Measurements from ENCODE around the gene SLIT3.
A peak's percentile ranks its signal among the peaks of the same experiment; 100 is the strongest.

Gene SLIT3

DNA sequence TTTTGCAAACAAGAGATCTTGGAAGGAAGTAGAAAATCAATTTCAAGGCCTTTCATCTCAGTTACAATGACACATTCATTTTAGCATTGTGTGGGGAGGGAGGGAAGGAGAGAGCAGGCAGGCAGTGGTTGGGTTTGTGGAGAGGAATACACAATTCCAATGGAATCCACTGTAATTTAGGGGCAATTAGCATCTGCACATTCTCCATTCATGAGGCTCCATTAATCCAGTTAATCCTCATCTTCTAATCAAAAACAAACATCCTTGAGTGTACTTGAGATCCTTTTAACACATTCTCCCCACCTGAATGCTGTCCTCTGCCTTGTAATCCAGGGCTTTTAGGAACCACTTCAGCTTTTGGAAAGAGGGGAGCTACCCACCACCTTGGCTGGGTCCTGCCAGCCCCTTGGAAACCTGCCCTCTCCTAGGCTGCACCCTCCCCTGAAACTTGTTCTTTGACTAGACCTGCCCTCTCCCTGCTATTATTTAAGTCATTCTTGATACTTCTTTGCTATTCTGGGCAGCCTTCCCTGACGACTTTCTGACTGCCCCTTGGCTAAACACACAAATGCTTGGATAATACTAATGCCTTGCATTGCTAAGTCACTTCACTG, 271.2 kb downstream of the SLIT3 start:
- no peak for DNase-seq (ENCODE audit: low read depth)

DNA sequence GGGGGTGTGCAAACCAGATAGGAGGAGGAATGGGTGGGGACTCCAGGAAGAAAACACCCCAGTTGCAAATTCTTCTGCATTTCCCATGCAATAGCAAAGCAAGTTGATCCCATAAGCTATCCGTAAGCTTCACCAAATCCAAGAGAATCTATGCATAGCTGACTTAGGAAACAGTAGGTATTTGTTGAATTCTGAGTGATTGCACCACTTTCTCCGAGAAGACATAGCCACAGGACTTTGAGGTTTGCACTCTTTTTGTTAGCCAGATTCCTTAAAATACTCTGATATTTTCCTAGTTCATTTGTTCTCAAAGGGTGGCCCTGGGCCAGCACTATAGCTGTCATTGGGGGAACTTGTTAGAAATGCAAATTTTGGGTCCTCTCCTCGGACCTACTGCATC, 271.9 kb downstream of the SLIT3 start:
- DNase-seq (ENCODE audit: low read depth) = no peak

DNA sequence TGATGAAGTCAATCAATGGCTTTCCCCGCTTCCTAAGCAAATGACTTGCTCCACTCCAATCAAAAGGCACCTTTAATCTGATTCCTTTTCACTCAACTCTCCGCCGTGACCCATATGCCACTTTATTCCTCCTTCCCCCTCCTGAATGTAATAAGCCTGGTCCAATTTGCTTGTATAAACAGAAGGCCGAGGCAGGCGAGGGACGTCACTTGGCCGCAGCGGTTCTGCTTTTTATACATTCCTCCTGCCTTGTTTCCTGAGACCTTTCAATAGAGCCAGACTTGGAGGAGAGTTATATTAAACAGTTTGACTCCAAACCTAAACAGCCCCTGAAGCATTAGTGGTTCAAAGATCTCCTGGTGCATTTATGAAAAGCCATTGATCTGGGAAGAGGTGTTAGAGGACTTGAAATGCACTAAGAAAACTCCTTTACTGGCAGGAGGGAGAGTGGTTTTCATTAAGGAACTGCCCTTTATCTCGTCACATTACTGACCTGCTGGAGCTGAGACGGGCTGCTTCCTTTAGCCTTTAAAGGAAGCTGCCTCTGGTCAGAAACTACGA, 273.4 kb downstream of the SLIT3 start:
- no peak for DNase-seq (ENCODE audit: low read depth)

DNA sequence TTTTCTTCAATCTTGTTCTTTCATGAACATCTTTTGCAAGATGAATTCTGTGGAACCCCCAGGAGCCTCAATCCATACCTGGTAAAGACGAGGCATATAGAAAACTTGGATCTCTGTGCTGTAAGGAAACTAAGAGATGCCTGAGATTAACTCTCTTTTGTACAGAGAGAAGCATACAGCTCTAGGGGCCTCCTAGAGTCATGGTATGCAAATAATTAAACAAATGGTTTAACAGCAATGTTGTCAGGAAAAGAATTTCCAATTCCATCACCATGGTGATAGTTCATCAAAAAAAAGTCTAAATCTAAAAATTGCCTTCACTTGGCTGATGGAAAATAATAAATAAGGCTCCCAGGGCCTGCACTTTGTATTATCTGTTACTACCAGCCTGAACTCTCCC, 275.4 kb downstream of the SLIT3 start:
- no peak for DNase-seq (ENCODE audit: low read depth)

DNA sequence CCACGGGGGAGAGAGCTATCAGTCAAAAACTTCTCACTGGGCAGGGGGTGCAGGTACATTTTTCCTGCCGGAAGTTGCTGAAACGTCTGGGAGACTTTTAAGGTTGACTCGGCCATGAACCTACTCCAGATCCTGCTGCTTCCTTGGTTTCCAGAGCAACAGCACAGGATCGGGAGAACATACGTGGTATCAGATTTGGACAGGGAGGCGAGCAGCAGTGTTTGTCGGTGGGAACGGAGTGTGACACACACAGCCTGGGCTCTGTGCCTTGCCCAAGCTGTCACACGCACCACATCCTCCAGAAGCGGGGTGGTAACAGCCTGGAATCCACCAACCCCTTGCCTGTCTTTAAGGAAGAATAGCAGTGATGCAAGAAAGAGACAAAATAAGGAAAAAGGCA, 276.5 kb downstream of the SLIT3 start:
- no peak for DNase-seq (ENCODE audit: low read depth)

DNA sequence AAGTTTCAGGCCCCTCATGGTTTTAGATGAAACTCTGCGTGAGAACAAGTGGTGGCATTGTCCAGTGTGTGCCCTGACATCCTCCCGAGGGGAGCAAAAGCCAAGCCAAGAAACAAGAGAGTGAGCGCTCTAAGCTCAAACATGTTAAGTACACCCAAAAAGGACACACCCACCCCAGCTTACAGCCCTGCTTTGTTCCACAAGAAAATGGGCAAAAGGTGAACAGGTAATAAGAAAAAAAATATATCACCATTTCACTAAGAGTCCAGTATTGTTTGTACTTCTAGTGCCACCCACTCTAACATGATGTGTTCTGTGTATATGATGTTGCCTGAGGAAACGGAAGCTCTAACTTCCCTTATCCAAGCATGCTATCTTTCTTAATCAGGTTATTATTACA, 278.2 kb downstream of the SLIT3 start:
- no peak for DNase-seq (ENCODE audit: low read depth)

DNA sequence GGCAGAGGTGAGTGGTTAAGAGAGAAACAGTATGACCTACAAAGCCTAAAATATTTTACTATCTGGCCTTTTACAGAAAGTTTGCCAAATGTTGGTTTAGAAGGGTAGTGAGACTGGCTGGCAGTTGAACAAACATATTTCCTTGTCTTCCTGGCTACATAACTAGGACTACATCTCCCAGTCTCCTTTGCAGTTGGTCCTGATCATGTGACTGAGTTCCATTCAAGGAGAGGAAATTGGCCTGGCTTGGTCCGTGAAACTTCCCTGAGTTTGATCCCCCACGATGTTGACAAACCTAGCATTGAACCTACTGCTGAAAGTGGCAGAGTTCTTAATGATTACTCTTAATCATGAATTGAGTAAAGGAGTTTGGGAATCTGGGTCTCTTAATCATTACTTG, 280.8 kb downstream of the SLIT3 start:
- DNase-seq (ENCODE audit: low read depth) = no peak

DNA sequence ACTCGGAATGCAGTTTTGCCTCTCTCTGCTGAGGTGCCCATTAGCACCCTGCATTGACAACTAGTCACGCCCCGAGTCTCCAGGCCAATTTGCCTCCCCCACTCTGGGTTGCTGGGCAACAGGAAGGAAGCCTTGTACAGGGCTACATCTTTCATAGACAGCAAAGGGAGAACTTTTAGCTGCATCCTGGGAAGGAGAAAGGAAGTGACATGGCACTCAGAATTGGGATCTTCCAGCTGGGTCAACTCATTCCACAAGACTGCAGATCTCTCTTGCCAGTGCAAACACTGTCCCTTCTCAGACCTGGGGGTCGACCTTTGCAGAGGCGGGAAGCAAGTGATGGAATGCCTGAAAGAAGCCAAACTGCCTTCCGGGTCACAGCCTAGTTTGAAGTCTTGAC, 282.0 kb downstream of the SLIT3 start:
- no peak for DNase-seq (ENCODE audit: low read depth)

DNA sequence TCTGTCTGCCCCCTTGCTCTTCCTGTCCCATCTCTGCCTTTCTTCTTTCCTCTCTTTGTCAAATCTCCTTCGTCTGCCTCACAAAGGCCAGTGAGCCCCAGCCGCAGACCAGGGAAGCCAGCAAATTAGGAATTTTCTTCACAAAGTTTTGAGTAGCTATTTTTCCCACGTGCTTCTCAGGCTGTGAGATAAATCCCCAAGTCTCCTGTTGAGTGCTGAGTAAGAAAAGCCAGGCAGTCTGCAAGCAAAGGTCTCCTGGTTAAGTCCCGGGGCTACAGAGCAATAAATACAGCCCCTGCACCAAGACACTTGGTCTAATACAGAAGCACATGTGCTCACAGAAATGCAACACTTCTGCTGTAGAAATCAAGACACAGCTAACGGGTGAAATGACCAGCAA, 284.9 kb downstream of the SLIT3 start:
- DNase-seq (ENCODE audit: low read depth) = no peak

DNA sequence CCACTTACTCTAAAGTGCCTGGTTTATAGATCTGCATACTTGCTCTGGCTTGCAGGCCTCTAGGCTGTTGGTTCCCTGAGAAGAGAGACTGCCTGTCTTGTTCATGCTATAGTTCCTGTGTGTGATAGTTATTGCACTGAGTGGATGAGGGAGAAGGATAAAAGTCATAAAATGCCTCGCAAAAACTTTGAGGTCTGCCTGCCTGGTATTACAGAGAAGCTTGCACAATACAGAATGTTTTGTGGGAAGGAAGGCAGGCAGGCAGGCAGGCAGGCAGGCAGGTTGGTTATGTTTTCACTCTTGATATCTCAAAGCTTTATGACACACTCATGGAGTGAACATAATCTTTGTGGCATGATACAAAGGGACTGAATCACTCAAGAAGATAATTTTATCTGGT, 287.1 kb downstream of the SLIT3 start:
- DNase-seq (ENCODE audit: low read depth) = no peak

DNA sequence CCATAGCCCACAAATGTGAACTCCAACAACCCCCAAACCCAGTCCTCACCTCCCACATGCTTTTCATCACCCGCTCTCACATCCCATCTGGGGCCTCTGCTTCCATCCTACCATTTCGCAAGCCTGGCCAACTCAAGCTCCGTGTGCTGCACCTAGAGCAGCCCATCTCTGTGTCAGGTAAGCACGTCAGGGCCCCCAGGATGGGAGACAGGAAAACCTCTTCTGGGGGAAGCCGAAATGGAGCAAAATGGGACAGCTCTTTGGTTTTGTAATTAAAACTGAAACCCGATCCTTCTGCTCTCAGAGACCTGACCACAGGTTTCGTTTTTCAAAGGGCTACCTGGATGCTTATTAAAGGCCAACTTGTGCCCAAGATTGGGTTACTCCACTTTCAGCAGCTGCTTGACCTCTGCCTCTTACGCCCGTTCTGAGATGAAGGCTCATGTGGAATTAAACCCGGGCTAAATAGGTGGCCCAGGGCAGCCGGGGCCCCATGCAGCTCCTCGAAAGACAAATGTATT, 287.7 kb downstream of the SLIT3 start:
- DNase-seq (ENCODE audit: low read depth) = no peak

DNA sequence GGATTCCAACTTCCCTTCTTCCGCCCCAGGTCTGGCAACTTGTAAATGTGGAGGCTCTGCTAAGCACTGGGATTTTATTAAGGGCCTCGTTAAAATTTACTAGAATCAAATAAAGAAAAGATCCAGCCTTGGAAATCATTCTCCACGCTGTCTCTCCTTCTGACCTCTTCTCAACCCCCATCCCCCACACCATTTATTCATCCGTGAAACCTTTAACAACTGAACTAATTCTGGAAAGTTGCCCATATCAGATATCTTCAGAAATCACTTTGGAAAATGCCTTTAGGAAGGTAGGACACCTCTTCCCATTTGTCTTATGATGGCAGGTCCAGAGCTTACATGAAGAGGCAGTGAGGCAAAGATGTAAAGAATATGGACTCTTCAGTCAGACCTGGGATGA, 288.5 kb downstream of the SLIT3 start:
- no peak for DNase-seq (ENCODE audit: low read depth)

DNA sequence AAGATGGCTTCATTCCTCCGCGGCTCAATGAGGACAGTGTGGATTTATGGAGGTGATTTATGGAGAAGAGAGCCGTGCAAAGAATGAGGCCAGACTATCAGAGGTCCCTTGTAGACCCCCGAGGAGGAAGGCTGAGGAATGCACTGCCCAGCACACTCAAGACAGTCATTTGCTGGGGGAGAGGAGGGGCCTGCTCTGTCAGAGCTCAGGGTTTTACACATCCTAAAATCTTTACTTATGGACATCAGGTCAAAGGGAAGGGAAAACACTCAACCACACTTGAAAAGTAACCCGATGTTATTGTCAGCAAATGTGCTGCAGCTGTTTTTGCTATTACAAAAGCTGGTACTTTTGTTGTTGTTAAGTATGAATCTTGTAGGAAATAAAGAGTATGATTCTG, 289.5 kb downstream of the SLIT3 start:
- no peak for DNase-seq (ENCODE audit: low read depth)

DNA sequence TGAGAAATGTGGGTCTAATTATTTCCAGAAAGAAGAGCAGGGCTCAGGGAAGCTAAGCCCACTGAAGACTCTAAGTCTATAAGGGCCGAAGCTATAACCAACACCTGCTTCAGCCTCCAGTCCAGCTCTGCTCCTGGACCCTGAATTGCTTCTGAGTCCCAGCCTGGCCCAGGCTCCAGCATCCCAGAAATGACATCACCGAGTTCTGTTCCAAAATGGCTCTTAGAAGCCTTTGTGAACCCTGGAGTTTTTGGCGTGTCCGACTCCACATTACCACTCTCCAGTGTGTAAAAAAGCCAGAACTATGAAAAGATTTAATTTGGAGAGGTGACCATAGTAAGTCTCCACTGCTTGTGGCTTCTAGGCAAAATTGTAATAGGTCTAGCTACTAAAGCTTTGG, 289.9 kb downstream of the SLIT3 start:
- no peak for DNase-seq (ENCODE audit: low read depth)

DNA sequence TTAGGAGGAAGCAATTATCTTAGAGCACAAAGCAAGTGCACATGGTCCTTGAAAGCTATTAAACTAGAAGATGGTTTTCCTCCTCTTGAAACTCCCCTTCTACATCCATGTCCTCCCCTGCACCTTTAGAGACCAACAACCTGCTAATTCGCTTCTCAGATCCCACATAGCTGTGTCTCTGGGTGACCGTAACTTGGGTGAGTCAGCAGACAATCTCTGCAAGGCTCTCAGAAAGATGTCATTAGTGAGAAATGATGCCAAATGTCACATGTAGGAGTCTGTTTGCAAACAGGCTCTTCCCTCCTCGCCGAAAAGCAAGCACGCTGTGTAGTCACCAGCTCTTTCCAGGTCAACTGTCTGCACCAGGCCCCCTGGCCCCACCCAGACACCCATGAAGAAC, 291.8 kb downstream of the SLIT3 start:
- peak; percentile 24 for DNase-seq (ENCODE audit: low read depth)

DNA sequence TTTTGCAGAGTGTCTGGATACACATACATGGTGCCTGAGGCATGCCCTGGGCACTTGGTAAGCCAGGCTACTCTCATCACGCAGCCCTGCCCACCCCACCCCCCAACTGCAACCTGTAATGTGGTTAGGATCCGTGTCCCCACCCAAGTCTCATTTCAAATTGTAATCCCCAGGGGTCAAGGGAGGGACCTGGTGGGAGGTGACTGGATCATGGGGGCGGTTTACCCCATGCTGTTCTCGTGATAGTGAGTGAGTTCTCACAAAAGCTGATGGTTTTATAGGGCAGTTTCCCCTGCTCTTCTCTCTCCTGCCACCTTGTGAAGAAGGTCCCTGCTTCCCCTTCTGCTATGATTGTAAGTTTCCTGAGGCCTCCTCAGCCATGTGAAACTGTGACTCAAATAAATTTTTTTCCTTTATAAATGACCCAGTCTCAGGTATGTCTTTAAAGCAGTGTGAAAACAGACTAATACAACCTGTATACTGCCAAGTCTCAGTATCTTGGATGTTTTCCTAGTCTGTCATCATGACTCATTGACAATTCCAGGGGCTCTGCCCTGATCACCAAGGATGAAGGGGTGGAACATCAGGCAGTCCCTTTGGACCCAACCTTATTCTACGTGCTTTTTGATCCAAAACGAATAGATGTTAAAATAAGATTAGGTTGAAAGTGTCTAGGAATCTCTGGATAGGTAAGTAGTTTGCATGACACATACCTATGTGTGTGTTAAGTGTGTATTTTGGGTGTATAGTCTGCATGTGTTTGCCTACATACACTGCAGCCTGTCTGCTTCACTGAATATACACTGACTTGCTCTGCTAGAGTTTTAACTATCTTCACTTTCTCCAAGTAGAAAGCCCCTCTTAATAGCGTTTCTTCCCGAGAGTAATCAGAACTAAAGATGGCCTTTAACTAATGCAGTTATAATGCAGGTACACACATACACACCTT, 293.8 kb downstream of the SLIT3 start:
- no peak for DNase-seq (ENCODE audit: low read depth)

DNA sequence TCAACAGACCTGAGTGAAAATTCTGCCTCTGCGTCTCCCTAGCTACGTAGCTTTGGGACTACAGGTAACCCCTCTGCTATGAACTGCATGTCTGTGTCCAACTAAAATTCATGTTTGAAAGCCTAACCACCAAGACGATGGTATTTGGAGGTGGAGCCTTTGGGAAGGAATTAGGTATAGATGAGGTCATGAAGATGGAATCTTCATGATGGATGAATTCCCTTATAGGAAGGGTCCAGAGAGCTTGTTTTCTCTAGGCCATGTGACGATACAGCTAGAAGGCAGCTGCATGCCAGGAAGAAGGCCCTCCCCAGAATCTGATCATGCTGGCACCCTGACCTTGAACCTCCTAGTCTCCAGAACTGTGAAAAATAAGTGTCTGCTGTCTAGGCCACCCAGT, 296.4 kb downstream of the SLIT3 start:
- DNase-seq (ENCODE audit: low read depth) = no peak

DNA sequence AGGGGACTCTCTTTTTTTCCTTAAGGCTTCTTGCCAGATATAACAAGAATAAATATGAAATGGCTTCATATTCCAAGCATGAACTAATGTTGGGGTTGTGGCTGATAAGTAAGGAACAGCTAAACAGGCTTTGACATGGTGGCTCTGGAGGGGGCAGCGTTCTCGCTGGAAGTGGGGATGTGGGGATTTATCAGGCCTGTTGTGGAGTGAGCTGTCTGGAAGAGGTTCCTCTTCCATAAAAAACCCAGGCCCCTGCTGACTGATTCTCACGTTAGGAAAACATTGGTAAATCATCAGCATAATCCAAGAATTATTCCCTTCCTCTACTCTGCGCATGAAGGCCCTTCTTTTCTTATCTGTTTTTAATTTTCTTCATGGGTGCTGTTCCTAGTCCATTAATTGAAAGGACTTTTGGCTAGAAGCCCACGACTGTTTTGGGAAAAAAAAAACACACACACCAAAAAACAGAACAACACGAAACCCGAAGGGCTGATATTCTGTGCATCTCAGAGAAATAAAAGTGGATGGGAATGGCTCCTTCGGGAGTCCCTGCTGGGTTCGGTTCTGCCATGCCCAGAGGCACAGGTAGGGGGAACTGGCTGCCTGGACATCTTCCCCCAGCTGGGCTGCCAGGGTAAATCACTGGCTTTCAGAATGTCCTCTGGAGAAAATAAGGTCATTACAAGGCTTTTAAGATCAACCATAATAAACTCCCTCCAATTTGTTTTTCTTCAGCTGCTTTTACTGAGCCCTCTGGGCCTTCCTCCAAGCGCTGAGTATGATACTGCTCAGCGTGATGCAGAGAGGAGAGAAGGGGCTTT, 297.0 kb downstream of the SLIT3 start:
- no peak for DNase-seq (ENCODE audit: low read depth)

DNA sequence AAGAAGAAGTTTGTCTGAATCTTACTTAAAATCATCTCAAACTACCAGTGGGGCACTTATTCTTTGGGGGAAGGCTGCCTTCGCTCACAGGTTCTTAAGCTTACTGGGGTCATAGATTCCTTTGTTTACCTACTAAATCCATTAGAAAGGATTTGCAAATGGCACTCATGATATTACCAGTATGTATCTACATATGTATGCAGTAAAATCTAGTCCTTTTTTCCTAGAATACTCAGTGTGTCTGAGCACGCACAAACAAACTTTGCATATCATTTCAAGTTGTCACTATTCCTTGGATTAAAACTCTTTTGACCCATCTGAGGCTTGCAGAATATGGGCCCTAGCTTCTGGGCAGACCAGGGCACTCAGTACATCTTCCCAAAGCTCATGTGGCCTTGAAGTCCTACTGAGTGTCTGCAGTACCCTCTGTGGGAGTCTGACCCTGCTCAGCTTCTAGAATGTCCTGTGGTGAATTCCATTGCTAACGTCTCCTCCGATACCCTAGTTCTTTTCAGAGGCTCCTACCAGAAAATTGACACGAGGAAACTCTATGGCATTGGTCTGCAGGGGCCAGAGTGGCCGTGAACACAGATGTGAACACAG, 297.9 kb downstream of the SLIT3 start:
- no peak for DNase-seq (ENCODE audit: low read depth)

DNA sequence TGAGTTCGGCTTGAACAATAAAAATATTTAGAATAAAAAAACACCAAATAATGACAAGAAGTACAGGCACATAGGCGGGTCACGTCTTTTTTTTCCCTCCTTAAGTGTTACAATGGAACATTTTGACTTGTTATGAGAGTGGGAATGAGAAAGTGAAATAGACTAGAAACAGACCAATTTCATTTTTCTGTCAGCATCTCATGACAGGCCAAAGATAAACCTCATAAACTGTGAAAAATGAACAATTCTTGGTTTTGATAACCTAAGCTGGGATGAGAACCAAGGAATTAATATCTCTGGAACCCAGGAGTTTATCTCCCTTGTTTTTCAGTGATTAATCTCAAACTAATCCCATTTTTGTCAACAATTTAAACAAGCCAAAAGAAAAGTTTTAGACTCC, 299.5 kb downstream of the SLIT3 start:
- DNase-seq (ENCODE audit: low read depth) = no peak

DNA sequence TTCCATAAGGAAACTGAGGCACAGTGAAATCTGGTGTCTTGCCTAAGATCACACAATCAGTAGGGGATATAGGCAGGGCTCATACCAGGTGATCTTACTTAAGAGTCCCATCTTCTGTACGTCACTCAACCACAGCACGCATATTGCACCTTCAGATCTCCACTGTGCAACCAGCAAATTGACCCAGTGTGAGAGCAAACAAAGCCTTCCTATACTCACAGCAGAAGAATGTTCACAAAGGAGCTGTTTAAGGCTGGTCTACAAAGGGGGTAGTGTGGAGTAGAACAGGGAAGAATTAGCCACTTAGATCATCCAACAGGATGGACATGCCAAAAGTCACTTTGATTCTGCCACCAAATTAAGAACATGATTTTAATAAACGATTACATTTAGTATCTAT, 305.9 kb downstream of the SLIT3 start:
- no peak for DNase-seq (ENCODE audit: low read depth)

DNA sequence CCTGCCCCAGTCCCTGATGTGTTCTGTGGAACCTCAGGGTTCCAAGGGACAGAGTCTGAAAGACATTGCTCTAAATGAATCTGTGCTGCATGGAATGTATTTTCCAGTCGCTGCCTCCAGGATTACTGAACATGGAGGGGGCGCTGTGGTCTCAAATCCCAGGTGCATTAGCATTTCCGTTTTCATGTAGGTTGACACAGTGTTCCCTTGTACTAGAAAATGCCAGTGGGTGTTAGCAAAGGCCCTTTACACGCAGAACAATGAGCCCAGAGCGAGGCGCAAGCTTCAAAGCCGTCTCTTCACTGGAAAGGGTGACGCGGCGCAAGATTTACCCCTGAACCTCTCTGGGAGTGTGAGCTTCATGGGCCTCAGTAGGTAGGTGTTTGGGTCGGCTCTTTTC, 308.3 kb downstream of the SLIT3 start:
- no peak for DNase-seq (ENCODE audit: low read depth)

Data from GM04504 (cell line).